Right lobe of liver (tissue), 6 donors: ENCODE measurements around the gene P4HA2. TPM values are rescaled to one million over a fixed set of nuclear protein-coding genes. Genes with fewer than 3 reads are reported as not detected.

Source experiments
- ATAC-seq, 4 donors: fragments of 200-7000 bp; cut with Tn5 transposase; one replicate each; pipeline ENCODE4 v1.9.1; 2020; ENCODE audit warnings: mild to moderate bottlenecking in 4 of 4, moderate library complexity in 4 of 4
- DNase-seq, 3 donors: peaks; one replicate each; pipeline ENCODE4 v3.0.0-alpha.2; 2020
- H3K27ac ChIP-seq, 3 donors: fragments of 200-600 bp; one replicate each; pipeline ENCODE4 v1.8.0; 2022
- H3K27me3 ChIP-seq, 2 donors: fragments of 200-600 bp; one replicate each; pipeline ENCODE4 v1.8.0; 2022
- H3K36me3 ChIP-seq, 4 donors: fragments of 200-600 bp; sonication (generic) in 1 of 4; one replicate each; pipeline versions ENCODE4 v1.5.1 to v1.8.0; 2017 to 2022; ENCODE audit warnings: control low read depth in 1 of 4
- H3K4me1 ChIP-seq, 4 donors: fragments of 200-600 bp; sonication (generic) in 1 of 4; one replicate each; pipeline versions ENCODE4 v1.5.1 to v1.8.0; 2017 to 2022; ENCODE audit warnings: control low read depth in 1 of 4
- H3K4me3 ChIP-seq, 3 donors: fragments of 200-600 bp; one replicate each; pipeline ENCODE4 v1.8.0; 2022
- H3K9me3 ChIP-seq, 4 donors: fragments of 200-600 bp; sonication (generic) in 1 of 4; one replicate each; pipeline versions ENCODE4 v1.5.1 to v1.8.0; 2017 to 2022; ENCODE audit warnings: control low read depth in 1 of 4
- CTCF ChIP-seq, 4 donors: fragments of 200-600 bp in 3 of 4; fragments of 450-650 bp in 1 of 4; IDR thresholded peaks; one replicate each; pipeline versions ENCODE4 v1.5.1 to v1.8.0; 2016 to 2022; ENCODE audit warnings: antibody characterized with exemption in 4 of 4, mild to moderate bottlenecking in 2 of 4
- POLR2A ChIP-seq: fragments of 450-650 bp; IDR thresholded peaks from one replicate; pipeline ENCODE4 v1.6.1; 2017; ENCODE audit warnings: antibody characterized with exemption, mild to moderate bottlenecking
- WGBS: methylation state at CpG from one replicate; pipeline ENCODE4 v1.1.6; 2018; ENCODE audit warnings: low coverage, low lambda C conversion rate; ENCODE audit not compliant: insufficient coverage; ENCODE audit errors: missing lambda C conversion rate; 5-methylcytosine and 5-hydroxymethylcytosine counted together
- intact Hi-C, 2 donors: fragments of 100-400 bp; cut with DNase I; formaldehyde crosslinking; loops; one replicate each; pipeline versions ENCODE4 v1.11.2 to v1.14.1; 2022
- total RNA-seq, 6 experiments: library from RNA; depleted of rRNA in 2 of 6; stranded (reverse); fragments of >200 nt in 2 of 6; fragmentation: NEBNext Ultra II Directional in 3 of 6; extraction: Animal tissue kit (Norgen Biotek cat#: 25700) in 3 of 6; gene quantifications; one replicate each; pipeline versions ENCODE4 v1.1.0 to v1.2.4, GENCODE V29; 2016 to 2023
- donor health status: DM: no; HTN: yes; CAD: no.
- donor health status: DM: no; HTN: no; CAD: no.
- donor health status: DM: no; HTN: no; CAD: no.
- donor health status: DM: no; HTN: yes; CAD: no.
- donor health status: DM: no; HTN: yes; CAD: no.

The P4HA2 gene
- total RNA-seq, 6 experiments from 2014 or later = 11.5 to 23.2 (median 16.5) TPM

GRCh38 chr5:132267166-132267739 is 39.6 kb upstream of the P4HA2 start:
- Histone ChIP-seq H3K4me1 (no peaks in the 10 kb centered on the region), H3K4me3 (no peak overlapping the region), H3K27ac (no peak overlapping the region), H3K9me3 (no peaks in the 10 kb centered on the region), H3K36me3 (no peaks in the 10 kb centered on the region), H3K27me3 (no peaks in the 10 kb centered on the region)
- no peak for TF ChIP-seq CTCF (IDR thresholded peaks at IDR 0.05)
- no peak for TF ChIP-seq POLR2A
- no peak for ATAC-seq
- intact Hi-C loops = no loop called here
- DNase-seq = peak in 1 of 3 donors; percentile 27

- no peak overlapping the region for H3K4me3 ChIP-seq
- no peaks in the 10 kb centered on the region for H3K9me3 ChIP-seq
- no peak overlapping the region for H3K27ac ChIP-seq
- no peaks in the 10 kb centered on the region for H3K4me1 ChIP-seq
- intact Hi-C loops = no loop called here
- no peak for TF ChIP-seq CTCF (IDR thresholded peaks at IDR 0.05)
- no peak for TF ChIP-seq POLR2A
- ATAC-seq = no peak
- no peak for DNase-seq
- WGBS = no CpG with 5 or more reads among the region's 1 CpG
- no peaks in the 10 kb centered on the region for H3K36me3 ChIP-seq
- no peaks in the 10 kb centered on the region for H3K27me3 ChIP-seq
These were observed 39.1 kb upstream of the P4HA2 start for GRCh38 chr5:132266836-132267160.

GRCh38 chr5:132266031-132266835 is 38.6 kb upstream of the P4HA2 start:
- DNase-seq (peak in 1 of 3 donors; percentile 28), ATAC-seq (no peak)
- no peak overlapping the region for H3K27ac ChIP-seq
- 83% methylated on average over 1 of the region's 7 CpGs for WGBS
- no peak for TF ChIP-seq POLR2A
- no peak for TF ChIP-seq CTCF (IDR thresholded peaks at IDR 0.05)
- H3K4me3 ChIP-seq = no peak overlapping the region
- no peaks in the 10 kb centered on the region for H3K36me3 ChIP-seq
- H3K4me1 ChIP-seq = no peaks in the 10 kb centered on the region
- no peaks in the 10 kb centered on the region for H3K27me3 ChIP-seq
- no peaks in the 10 kb centered on the region for H3K9me3 ChIP-seq
- intact Hi-C loops = no loop called here

DNA sequence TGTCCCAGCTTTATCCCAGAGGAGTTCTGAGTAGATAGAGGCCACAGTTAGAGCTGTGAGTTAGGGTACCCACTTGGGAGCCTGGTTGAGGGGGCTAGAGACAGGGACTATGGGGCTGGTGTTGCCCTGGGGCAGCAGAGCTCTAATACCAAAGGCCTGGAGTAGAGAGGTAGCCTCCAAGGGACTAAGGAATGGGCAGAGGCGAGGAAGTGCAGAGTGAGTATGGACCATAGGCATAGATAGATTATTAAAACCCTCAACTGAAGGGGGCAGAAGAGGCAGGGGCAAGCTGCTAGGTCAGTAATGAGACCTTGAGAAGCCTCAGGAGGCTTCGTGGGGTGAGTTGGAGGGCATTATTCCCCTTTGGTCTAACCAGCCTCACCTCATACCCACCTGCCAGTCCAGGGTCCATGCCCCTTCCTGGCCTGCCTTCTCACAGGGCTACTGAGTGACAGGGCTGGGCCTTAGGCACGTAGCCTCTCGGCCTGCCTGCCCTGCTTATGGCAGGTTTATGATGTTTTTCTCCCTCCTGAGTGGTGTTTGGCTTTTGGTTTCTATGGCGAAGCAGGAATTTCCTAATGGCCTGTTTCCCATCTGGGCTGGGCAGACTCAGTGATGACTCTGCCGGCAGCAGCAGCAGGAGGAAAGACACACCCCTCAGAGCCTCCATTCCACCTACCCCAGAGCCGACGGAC is 37.8 kb upstream of the P4HA2 start:
- H3K4me3 ChIP-seq = no peak overlapping the region
- no peaks in the 10 kb centered on the region for H3K9me3 ChIP-seq
- H3K27ac ChIP-seq = no peak overlapping the region
- H3K36me3 ChIP-seq = no peaks in the 10 kb centered on the region
- ATAC-seq = peak in 3 of 4 donors; percentile 24 to 45 (median 38)
- 49% methylated on average over 4 of the region's 8 CpGs for WGBS
- H3K27me3 ChIP-seq = no peaks in the 10 kb centered on the region
- intact Hi-C loops = no loop called here
- DNase-seq = peak in 1 of 3 donors; percentile 44
- TF ChIP-seq POLR2A (no peak), CTCF (IDR thresholded peaks at IDR 0.05) (no peak)
- H3K4me1 ChIP-seq = no peaks in the 10 kb centered on the region
